ENCODE data around the gene ADRA2A.

DNA sequence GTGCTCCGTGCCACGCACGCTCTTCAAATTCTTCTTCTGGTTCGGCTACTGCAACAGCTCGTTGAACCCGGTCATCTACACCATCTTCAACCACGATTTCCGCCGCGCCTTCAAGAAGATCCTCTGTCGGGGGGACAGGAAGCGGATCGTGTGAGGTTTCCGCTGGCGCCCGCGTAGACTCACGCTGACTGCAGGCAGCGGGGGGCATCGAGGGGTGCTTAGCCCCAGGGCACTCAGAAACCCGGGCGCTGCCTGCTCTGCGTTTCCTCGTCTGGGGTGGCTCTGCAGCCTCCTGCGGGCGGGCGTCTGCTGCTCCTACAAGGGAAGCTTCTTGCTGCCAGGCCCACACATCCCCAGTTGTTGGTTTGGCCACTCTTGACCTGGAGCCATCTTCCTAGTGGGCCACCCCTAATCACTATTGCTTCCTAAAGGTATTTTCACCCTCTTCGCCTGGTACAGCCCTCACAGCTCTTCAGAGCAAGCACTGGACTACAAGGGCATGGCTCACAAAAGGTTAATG lies 2.5 kb downstream of the ADRA2A start:
- TF ChIP-seq, protein P1, sequence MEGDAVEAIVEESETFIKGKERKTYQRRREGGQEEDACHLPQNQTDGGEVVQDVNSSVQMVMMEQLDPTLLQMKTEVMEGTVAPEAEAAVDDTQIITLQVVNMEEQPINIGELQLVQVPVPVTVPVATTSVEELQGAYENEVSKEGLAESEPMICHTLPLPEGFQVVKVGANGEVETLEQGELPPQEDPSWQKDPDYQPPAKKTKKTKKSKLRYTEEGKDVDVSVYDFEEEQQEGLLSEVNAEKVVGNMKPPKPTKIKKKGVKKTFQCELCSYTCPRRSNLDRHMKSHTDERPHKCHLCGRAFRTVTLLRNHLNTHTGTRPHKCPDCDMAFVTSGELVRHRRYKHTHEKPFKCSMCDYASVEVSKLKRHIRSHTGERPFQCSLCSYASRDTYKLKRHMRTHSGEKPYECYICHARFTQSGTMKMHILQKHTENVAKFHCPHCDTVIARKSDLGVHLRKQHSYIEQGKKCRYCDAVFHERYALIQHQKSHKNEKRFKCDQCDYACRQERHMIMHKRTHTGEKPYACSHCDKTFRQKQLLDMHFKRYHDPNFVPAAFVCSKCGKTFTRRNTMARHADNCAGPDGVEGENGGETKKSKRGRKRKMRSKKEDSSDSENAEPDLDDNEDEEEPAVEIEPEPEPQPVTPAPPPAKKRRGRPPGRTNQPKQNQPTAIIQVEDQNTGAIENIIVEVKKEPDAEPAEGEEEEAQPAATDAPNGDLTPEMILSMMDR (IDR thresholded peaks at IDR 0.05): no peak
- TF ChIP-seq POLR2A (IDR thresholded peaks at IDR 0.05): no peak
